Lung (tissue), 12 donors: Measurements from ENCODE around the gene COA6. TPM values are rescaled to one million over a fixed set of nuclear protein-coding genes. Genes with fewer than 3 reads are reported as not detected.

ENCODE experiments used
- ATAC-seq: fragments of 200-7000 bp; cut with Tn5 transposase; one replicate; pipeline ENCODE4 v1.9.1; 2020; ENCODE audit warnings: moderate number of reproducible peaks; ENCODE audit not compliant: insufficient read depth, low FRiP score
- DNase-seq, 3 donors: peaks; one replicate each; pipeline ENCODE4 v3.0.0-alpha.2; 2013 to 2017
- H3K27ac ChIP-seq, 2 donors: one replicate each; pipeline ENCODE4 v1.5.1; 2013; ENCODE audit warnings: mild to moderate bottlenecking in 2 of 2, moderate library complexity in 2 of 2, control low read depth in 1 of 2, inconsistent platforms in 1 of 2, low read depth in 1 of 2, low read length in 1 of 2
- H3K27me3 ChIP-seq, 3 donors: one replicate each; pipeline ENCODE4 v1.5.1; 2013; ENCODE audit warnings: low read length in 2 of 3; ENCODE audit not compliant: control insufficient read depth in 3 of 3, insufficient read depth in 3 of 3
- H3K36me3 ChIP-seq, 4 donors: one replicate each; pipeline ENCODE4 v1.5.1; 2013; ENCODE audit warnings: low read length in 4 of 4, mild to moderate bottlenecking in 1 of 4, moderate library complexity in 1 of 4; ENCODE audit not compliant: control insufficient read depth in 4 of 4, insufficient read depth in 4 of 4
- H3K4me1 ChIP-seq, 5 donors: one replicate each; pipeline ENCODE4 v1.5.1; 2013; ENCODE audit warnings: low read length in 5 of 5, mild to moderate bottlenecking in 2 of 5, moderate library complexity in 1 of 5; ENCODE audit not compliant: control insufficient read depth in 5 of 5, insufficient read depth in 5 of 5
- H3K4me3 ChIP-seq: one replicate; pipeline ENCODE4 v1.5.1; 2013; ENCODE audit warnings: mild to moderate bottlenecking, control low read depth, moderate library complexity
- H3K9ac ChIP-seq, 2 donors: one replicate each; pipeline ENCODE4 v1.5.1; 2013; ENCODE audit warnings: low read length in 2 of 2, control low read depth in 1 of 2; ENCODE audit not compliant: insufficient read depth in 1 of 2
- H3K9me3 ChIP-seq, 4 donors: one replicate each; pipeline ENCODE4 v1.5.1; 2013; ENCODE audit warnings: low read length in 3 of 4, mild to moderate bottlenecking in 1 of 4, moderate library complexity in 1 of 4; ENCODE audit not compliant: control insufficient read depth in 4 of 4, insufficient read depth in 3 of 4
- WGBS, 2 donors: extraction: QIAGEN DNeasy Blood & Tissue Kit; methylation state at CpG; one replicate each; pipeline ENCODE4 v1.1.7; 2013; 5-methylcytosine and 5-hydroxymethylcytosine counted together
- polyA plus RNA-seq, 2 donors: library from polyadenylated mRNA; stranded (reverse); fragments of 200-250 nt; gene quantifications; one replicate each; pipeline ENCODE4 v1.2.1, GENCODE V29; 2013
- total RNA-seq, 2 donors: library from RNA; depleted of rRNA in 1 of 2; stranded (reverse); fragments of >200 nt in 1 of 2; gene quantifications; one replicate each; pipeline ENCODE4 v1.2.1, GENCODE V29; 2014 to 2021
- TF ChIP-seq, protein P1 (sequence below): IDR thresholded peaks from 2 replicates; pipeline ENCODE4 v1.5.1; 2012; ENCODE audit warnings: mild to moderate bottlenecking; ENCODE audit errors: control extremely low read depth, extremely low read depth
- donor health status: control.
- donor health status: control.
- donor health status: Bipolar disorder and iron deficiency.
- donor health status: healthy.
- donor health status: DM: yes; HTN: yes; CAD: no.

Gene COA6
- total and polyA plus RNA-seq, 4 donors = 12.9 to 67.5 (median 40.3) TPM

DNA sequence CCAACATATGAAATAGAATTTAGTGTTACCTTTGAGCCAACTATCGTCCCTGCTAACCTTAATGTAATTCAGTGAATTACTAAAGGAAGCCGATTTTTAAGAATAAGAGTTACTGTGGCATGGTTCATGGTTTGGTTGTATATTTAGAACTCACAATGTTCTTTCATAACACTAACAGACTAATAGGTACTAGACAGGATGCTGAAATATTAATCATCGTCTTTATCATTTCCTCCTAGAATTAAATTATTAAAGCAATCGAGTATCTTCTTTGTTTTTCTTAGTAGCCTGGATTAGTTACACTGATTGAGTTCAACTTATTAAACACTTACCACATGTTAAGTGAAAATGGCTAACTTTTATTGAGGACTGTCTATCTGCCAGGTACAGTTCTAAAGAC, 58.0 kb downstream of the COA6 start:
- ATAC-seq (no peak), DNase-seq (no peak)
- H3K4me3 ChIP-seq = no peak overlapping the region
- WGBS, 2 donors = 76 to 84% methylated on average over 4 of the region's 4 CpGs
- H3K27ac ChIP-seq = no peak overlapping the region
- H3K4me1 ChIP-seq = no peaks in the 10 kb centered on the region
- TF ChIP-seq, protein P1, sequence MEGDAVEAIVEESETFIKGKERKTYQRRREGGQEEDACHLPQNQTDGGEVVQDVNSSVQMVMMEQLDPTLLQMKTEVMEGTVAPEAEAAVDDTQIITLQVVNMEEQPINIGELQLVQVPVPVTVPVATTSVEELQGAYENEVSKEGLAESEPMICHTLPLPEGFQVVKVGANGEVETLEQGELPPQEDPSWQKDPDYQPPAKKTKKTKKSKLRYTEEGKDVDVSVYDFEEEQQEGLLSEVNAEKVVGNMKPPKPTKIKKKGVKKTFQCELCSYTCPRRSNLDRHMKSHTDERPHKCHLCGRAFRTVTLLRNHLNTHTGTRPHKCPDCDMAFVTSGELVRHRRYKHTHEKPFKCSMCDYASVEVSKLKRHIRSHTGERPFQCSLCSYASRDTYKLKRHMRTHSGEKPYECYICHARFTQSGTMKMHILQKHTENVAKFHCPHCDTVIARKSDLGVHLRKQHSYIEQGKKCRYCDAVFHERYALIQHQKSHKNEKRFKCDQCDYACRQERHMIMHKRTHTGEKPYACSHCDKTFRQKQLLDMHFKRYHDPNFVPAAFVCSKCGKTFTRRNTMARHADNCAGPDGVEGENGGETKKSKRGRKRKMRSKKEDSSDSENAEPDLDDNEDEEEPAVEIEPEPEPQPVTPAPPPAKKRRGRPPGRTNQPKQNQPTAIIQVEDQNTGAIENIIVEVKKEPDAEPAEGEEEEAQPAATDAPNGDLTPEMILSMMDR = no peak
- H3K27me3 ChIP-seq = no peaks in the 10 kb centered on the region
- H3K9ac ChIP-seq = no peak overlapping the region
- H3K9me3 ChIP-seq = no peaks in the 10 kb centered on the region
- peaks cover 0 to 14% (median 10%) of the 10 kb centered on the region in 4 donors for H3K36me3 ChIP-seq

DNA sequence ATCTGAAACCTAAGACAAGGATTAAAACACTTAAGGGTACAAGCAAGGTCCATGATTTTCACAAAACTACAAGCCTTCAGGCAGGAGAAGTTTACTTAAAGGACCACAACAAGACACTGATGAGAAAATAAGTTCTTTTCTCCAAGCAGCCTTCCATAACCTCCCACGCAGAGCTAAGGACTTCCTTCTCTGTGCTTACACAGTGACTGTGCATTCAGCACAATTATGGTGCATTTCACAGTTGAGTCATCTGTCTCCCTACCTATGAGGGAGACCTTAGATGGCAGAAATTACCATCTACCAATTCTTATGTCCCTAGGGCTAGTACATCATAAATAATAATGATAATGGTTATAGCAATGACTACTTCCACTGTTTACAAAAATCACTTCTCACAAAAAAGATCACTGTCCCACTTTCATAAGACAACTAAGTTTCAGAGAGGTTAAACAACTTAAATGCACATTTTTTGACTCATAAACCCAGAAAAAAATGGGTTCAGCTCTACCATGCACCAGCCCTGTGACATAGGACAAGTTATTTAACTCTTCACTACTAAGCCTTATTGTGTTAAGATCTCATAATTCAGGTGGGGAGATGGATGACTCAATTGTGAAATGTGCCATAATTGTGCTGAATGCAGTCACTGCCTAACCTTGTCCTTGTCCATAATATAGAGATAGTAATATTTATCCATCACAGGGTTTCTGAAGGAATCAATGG, 60.5 kb downstream of the COA6 start:
- DNase-seq (no peak), ATAC-seq (no peak)
- Histone ChIP-seq H3K27ac (no peak overlapping the region), H3K27me3 (no peaks in the 10 kb centered on the region), H3K9ac (no peak overlapping the region), H3K4me3 (no peak overlapping the region), H3K4me1 (peaks cover 0 to 2% (median 0%) of the 10 kb centered on the region in 5 donors), H3K9me3 (no peaks in the 10 kb centered on the region), H3K36me3 (peaks cover 0 to 11% (median 8%) of the 10 kb centered on the region in 4 donors)
- TF ChIP-seq, protein P1 = no peak
- WGBS, 2 donors = 82 to 87% methylated on average over 1 of the region's 1 CpG

Other genes with a start within 250 kb of the COA6 start
- 10 to 100 TPM; 27.7 to 32.2 TPM for gene TARBP1, start 105.7 kb downstream of the COA6 start, total RNA-seq
- 10 to 100 TPM; 11.2 to 48.7 TPM for gene TARBP1, start 105.7 kb downstream of the COA6 start, polyA plus RNA-seq
- 100 to 1,000 TPM; 113 to 197 TPM for gene IRF2BP2, start 236.7 kb downstream of the COA6 start, total RNA-seq
- 100 to 1,000 TPM in 1 of 2 donors, 10 to 100 TPM in 1; 49.3 to 106 TPM for gene IRF2BP2, start 236.7 kb downstream of the COA6 start, polyA plus RNA-seq